ENCODE measurements around the gene CIAO2A.

Gene CIAO2A

DNA sequence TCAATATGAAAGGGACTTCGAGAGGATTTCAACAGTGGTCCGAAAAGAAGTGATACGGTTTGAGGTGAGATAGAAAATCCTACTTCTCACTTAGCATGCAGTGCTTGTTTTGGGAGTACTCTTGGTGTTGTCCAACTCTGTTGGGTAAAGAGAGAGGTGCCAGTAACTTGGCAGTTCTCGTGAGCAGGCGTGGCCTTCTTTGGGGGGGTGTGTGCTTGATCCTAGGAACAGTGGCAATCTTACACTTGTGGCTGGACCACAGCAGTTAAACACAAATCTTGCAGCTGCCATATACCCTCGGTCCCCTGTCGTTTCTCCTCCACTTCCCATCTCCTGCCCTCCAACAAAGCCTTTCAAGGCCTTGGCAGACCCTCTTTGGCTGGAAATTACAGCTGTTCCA lies 42.7 kb upstream of the CIAO2A start:
- no peak overlapping the region for H3K4me3 ChIP-seq (ENCODE audit: low read depth, low read length)
- no peak for DNase-seq (ENCODE audit: low read depth)
- TF ChIP-seq, protein P1, sequence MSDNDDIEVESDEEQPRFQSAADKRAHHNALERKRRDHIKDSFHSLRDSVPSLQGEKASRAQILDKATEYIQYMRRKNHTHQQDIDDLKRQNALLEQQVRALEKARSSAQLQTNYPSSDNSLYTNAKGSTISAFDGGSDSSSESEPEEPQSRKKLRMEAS (IDR thresholded peaks at IDR 0.05; ENCODE audit: low read depth, low read length) = no peak
- no peak for TF ChIP-seq MYC (IDR thresholded peaks at IDR 0.05; ENCODE audit: low read depth, low read length)
- TF ChIP-seq, protein P2, sequence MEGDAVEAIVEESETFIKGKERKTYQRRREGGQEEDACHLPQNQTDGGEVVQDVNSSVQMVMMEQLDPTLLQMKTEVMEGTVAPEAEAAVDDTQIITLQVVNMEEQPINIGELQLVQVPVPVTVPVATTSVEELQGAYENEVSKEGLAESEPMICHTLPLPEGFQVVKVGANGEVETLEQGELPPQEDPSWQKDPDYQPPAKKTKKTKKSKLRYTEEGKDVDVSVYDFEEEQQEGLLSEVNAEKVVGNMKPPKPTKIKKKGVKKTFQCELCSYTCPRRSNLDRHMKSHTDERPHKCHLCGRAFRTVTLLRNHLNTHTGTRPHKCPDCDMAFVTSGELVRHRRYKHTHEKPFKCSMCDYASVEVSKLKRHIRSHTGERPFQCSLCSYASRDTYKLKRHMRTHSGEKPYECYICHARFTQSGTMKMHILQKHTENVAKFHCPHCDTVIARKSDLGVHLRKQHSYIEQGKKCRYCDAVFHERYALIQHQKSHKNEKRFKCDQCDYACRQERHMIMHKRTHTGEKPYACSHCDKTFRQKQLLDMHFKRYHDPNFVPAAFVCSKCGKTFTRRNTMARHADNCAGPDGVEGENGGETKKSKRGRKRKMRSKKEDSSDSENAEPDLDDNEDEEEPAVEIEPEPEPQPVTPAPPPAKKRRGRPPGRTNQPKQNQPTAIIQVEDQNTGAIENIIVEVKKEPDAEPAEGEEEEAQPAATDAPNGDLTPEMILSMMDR (IDR thresholded peaks at IDR 0.05; ENCODE audit: low read depth, low read length) = no peak
- no peak for TF ChIP-seq POLR2A (IDR thresholded peaks at IDR 0.05; ENCODE audit: extremely low read depth, insufficient read length)

DNA sequence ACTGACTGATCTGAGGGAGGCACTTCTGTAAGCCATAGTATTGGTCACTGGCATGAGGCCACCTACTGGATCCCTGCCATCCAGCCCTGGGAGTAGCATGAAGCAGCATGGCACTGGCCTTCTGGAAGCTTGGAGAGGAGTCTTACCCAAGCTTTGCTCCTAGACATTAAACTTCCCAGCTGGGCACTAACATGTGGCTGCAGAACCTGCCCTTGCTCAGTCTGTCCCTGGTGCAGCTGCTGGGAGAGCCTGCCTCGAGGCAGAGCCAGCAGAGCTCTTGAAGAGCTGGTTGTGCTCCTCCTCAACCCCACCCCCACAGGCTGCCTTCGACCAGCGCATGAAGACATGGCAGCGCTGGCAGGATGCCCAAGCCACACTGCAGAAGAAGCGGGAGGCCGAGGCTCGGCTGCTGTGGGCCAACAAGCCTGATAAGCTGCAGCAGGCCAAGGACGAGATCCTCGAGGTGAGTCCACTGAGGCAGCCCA lies 40.7 kb upstream of the CIAO2A start:
- DNase-seq (ENCODE audit: low read depth) = no peak
- TF ChIP-seq, protein P2 (IDR thresholded peaks at IDR 0.05; ENCODE audit: low read depth, low read length) = no peak
- TF ChIP-seq POLR2A (IDR thresholded peaks at IDR 0.05; ENCODE audit: extremely low read depth, insufficient read length) (no peak), MYC (IDR thresholded peaks at IDR 0.05; ENCODE audit: low read depth, low read length) (no peak)
- TF ChIP-seq, protein P1 (IDR thresholded peaks at IDR 0.05; ENCODE audit: low read depth, low read length) = no peak
- H3K4me3 ChIP-seq (ENCODE audit: low read depth, low read length) = no peak overlapping the region

DNA sequence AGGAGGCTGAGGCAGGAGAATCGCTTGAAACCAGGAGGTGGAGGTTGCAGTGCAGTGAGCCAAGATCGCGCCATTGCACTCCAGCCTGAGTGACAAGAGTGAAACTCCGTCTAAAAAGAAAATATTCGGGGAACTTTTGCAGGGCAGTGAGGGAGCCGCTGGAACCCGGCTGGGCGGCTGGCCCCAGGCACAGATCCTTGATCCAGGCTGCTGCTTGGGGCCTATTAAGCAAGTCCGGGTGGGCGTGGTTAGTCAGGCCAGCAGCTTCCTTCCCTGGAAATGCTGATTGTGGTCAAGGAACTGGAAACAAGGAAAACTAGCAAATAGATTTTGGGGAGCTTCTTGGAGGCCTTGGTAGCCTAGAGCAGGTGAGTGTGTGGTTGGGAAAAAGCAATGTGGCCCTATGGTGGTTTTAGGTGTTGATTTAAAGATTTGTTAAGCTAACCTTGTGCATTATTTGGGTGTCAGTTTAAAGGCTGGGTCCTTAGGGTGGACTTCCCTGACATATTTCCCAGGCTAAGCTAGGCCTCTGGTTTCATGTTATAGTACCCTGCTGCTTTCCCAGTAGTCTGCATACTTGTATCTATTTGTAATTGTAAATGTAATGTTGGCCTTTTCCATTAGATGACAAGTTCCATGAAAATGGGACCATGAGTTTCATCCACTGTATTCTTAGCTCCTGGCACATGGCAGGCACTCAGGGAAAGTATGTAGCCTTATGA lies 40.1 kb upstream of the CIAO2A start:
- no peak for TF ChIP-seq POLR2A (IDR thresholded peaks at IDR 0.05; ENCODE audit: extremely low read depth, insufficient read length)
- TF ChIP-seq, protein P1 (IDR thresholded peaks at IDR 0.05; ENCODE audit: low read depth, low read length) = no peak
- TF ChIP-seq, protein P2 (IDR thresholded peaks at IDR 0.05; ENCODE audit: low read depth, low read length) = no peak
- no peak for TF ChIP-seq MYC (IDR thresholded peaks at IDR 0.05; ENCODE audit: low read depth, low read length)
- no peak overlapping the region for H3K4me3 ChIP-seq (ENCODE audit: low read depth, low read length)
- no peak for DNase-seq (ENCODE audit: low read depth)

DNA sequence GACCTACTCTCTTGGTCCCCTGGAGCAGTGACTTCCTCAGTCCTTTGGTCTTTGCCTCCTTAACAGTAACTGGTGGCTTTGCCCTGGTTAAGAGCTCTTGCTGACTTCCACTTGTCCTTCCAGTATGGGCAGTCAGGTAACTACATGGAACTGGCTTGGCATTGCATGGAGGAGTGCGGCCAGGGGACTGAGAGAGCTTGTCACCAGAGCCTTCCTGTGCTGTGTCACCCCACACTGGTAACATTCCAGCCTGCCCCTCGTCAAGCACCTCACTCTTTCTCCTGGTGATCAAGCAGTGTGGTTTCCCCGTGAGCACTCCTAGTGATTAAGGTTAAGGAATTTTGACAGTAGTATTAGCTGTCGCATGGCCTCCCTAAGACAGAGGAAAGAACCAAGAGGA lies 38.6 kb upstream of the CIAO2A start:
- TF ChIP-seq MYC (IDR thresholded peaks at IDR 0.05; ENCODE audit: low read depth, low read length) (no peak), POLR2A (IDR thresholded peaks at IDR 0.05; ENCODE audit: extremely low read depth, insufficient read length) (no peak)
- TF ChIP-seq, protein P2 (IDR thresholded peaks at IDR 0.05; ENCODE audit: low read depth, low read length) = no peak
- TF ChIP-seq, protein P1 (IDR thresholded peaks at IDR 0.05; ENCODE audit: low read depth, low read length) = no peak
- no peak for DNase-seq (ENCODE audit: low read depth)
- H3K4me3 ChIP-seq (ENCODE audit: low read depth, low read length) = no peak overlapping the region

DNA sequence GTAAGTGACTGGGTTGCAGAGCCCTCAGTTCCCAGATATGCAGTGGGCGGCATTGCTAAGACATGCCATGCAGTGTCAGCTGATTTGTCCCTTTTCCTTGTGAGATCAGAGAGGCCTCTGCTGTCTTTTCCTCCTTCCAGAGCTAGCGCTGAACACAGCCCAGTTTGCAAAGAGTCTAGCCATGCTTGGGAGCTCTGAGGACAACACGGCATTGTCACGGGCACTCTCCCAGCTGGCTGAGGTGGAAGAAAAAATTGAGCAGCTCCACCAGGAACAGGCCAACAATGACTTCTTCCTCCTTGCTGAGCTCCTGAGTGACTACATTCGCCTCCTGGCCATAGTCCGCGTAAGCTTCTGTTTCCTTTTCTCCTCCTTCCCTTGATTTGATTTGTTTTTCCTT lies 37.9 kb upstream of the CIAO2A start:
- TF ChIP-seq, protein P1 (IDR thresholded peaks at IDR 0.05; ENCODE audit: low read depth, low read length) = no peak
- TF ChIP-seq POLR2A (IDR thresholded peaks at IDR 0.05; ENCODE audit: extremely low read depth, insufficient read length) (no peak), MYC (IDR thresholded peaks at IDR 0.05; ENCODE audit: low read depth, low read length) (no peak)
- TF ChIP-seq, protein P2 (IDR thresholded peaks at IDR 0.05; ENCODE audit: low read depth, low read length) = no peak
- DNase-seq (ENCODE audit: low read depth) = no peak
- H3K4me3 ChIP-seq (ENCODE audit: low read depth, low read length) = no peak overlapping the region
